ENCODE results near the gene ZBTB20.

DNA sequence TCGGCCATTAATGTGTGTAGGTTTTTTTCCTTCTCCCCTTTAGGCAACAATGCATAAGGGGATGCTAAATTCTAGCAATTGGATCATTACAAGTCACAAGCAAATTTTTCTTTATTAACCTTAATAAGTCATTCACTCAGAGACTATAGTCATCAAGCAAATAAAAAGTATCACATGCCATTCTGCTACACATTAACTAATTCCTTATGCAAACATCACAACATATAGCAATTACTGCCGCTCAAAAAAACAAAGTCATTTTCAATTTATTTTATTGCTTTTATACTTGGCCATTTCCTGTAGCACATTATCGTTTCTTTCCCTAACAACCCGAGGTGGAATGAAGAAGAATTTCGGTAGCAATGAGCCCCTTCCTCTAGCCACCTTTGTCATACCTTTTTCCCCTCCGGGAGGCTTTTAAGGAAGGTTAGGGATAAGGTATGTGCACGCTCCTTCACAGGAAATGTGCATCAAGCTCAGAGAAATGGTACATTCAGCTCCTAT, 432.1 kb downstream of the ZBTB20 start:
- TF ChIP-seq, protein P1, sequence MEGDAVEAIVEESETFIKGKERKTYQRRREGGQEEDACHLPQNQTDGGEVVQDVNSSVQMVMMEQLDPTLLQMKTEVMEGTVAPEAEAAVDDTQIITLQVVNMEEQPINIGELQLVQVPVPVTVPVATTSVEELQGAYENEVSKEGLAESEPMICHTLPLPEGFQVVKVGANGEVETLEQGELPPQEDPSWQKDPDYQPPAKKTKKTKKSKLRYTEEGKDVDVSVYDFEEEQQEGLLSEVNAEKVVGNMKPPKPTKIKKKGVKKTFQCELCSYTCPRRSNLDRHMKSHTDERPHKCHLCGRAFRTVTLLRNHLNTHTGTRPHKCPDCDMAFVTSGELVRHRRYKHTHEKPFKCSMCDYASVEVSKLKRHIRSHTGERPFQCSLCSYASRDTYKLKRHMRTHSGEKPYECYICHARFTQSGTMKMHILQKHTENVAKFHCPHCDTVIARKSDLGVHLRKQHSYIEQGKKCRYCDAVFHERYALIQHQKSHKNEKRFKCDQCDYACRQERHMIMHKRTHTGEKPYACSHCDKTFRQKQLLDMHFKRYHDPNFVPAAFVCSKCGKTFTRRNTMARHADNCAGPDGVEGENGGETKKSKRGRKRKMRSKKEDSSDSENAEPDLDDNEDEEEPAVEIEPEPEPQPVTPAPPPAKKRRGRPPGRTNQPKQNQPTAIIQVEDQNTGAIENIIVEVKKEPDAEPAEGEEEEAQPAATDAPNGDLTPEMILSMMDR (IDR thresholded peaks at IDR 0.05) = no peak
- no peak for TF ChIP-seq POLR2A (IDR thresholded peaks at IDR 0.05)
